HEK293 (cell line): Measurements from ENCODE around the gene SYN1.

Source experiments
- HOXD13 ChIP-seq: sonication (generic); formaldehyde crosslinking; IDR thresholded peaks from 2 replicates; pipeline ENCODE4 v1.8.0; 2022; ENCODE audit warnings: missing genetic modification reagents, borderline replicate concordance
- KLF10 ChIP-seq: fragments of 450-650 bp; IDR thresholded peaks from 2 replicates; pipeline ENCODE4 v1.5.1; 2018; ENCODE audit warnings: missing biosample characterization, mild to moderate bottlenecking, missing genetic modification characterization
- SETDB1 ChIP-seq: IDR thresholded peaks from one replicate; pipeline ENCODE4 v1.6.1; 2017; ENCODE audit warnings: mild to moderate bottlenecking, low read length, moderate library complexity, mixed read lengths; ENCODE audit not compliant: insufficient read length
- WT1 ChIP-seq: fragments of 450-650 bp; formaldehyde crosslinking; IDR thresholded peaks from 2 replicates; pipeline ENCODE4 v1.5.1; 2016; ENCODE audit warnings: missing biosample characterization, missing genetic modification characterization
- ZBTB10 ChIP-seq: fragments of 450-650 bp; formaldehyde crosslinking; IDR thresholded peaks from 2 replicates; pipeline ENCODE4 v1.5.1; 2016; ENCODE audit warnings: missing biosample characterization, missing genetic modification characterization
- ZBTB21 ChIP-seq: fragments of 450-650 bp; formaldehyde crosslinking; IDR thresholded peaks from 2 replicates; pipeline ENCODE4 v1.5.1; 2017; ENCODE audit warnings: missing biosample characterization, missing genetic modification characterization
- ZBTB48 ChIP-seq: fragments of 450-650 bp; formaldehyde crosslinking; IDR thresholded peaks from 2 replicates; pipeline ENCODE4 v1.5.1; 2016; ENCODE audit warnings: missing biosample characterization, missing genetic modification characterization
- ZEB2 ChIP-seq: fragments of 450-650 bp; formaldehyde crosslinking; IDR thresholded peaks from 2 replicates; pipeline ENCODE4 v1.5.1; 2016; ENCODE audit warnings: missing biosample characterization, missing genetic modification characterization
- ZFP41 ChIP-seq: fragments of 450-650 bp; formaldehyde crosslinking; IDR thresholded peaks from 2 replicates; pipeline ENCODE4 v1.5.1; 2016; ENCODE audit warnings: missing biosample characterization, missing genetic modification characterization, borderline replicate concordance
- ZFP69B ChIP-seq: fragments of 450-650 bp; formaldehyde crosslinking; IDR thresholded peaks from 2 replicates; pipeline ENCODE4 v1.5.1; 2016; ENCODE audit warnings: missing biosample characterization, missing genetic modification characterization
- ZIC2 ChIP-seq: fragments of 450-650 bp; formaldehyde crosslinking; IDR thresholded peaks from 2 replicates; pipeline ENCODE4 v1.5.1; 2016; ENCODE audit warnings: missing biosample characterization, missing genetic modification characterization
- ZNF10 ChIP-seq: fragments of 450-650 bp; formaldehyde crosslinking; IDR thresholded peaks from 2 replicates; pipeline ENCODE4 v1.5.1; 2017; ENCODE audit warnings: missing biosample characterization, missing genetic modification characterization
- ZNF175 ChIP-seq: fragments of 450-650 bp; formaldehyde crosslinking; IDR thresholded peaks from 2 replicates; pipeline ENCODE4 v1.5.1; 2016; ENCODE audit warnings: missing biosample characterization, missing genetic modification characterization
- ZNF26 ChIP-seq: fragments of 450-650 bp; formaldehyde crosslinking; IDR thresholded peaks from 2 replicates; pipeline ENCODE4 v1.5.1; 2016; ENCODE audit warnings: missing biosample characterization, missing genetic modification characterization
- ZNF341 ChIP-seq: fragments of 450-650 bp; formaldehyde crosslinking; IDR thresholded peaks from 2 replicates; pipeline ENCODE4; 2016; ENCODE audit warnings: low read depth, missing biosample characterization, missing genetic modification characterization
- ZNF394 ChIP-seq: fragments of 450-650 bp; formaldehyde crosslinking; IDR thresholded peaks from 2 replicates; pipeline ENCODE4 v1.5.1; 2016; ENCODE audit warnings: missing biosample characterization, missing genetic modification characterization, mild to moderate bottlenecking, moderate library complexity, borderline replicate concordance
- ZNF416 ChIP-seq: fragments of 450-650 bp; formaldehyde crosslinking; IDR thresholded peaks from 2 replicates; pipeline ENCODE4 v1.5.1; 2016; ENCODE audit warnings: missing biosample characterization, missing genetic modification characterization
- ZNF514 ChIP-seq: fragments of 450-650 bp; formaldehyde crosslinking; IDR thresholded peaks from 2 replicates; pipeline ENCODE4 v1.5.1; 2016; ENCODE audit warnings: missing biosample characterization, missing genetic modification characterization
- ZNF600 ChIP-seq: fragments of 450-650 bp; formaldehyde crosslinking; IDR thresholded peaks from 2 replicates; pipeline ENCODE4 v1.5.1; 2016; ENCODE audit warnings: missing biosample characterization, missing genetic modification characterization
- ZNF670 ChIP-seq: fragments of 450-650 bp; formaldehyde crosslinking; IDR thresholded peaks from 2 replicates; pipeline ENCODE4 v1.5.1; 2016; ENCODE audit warnings: missing biosample characterization, missing genetic modification characterization, low read depth
- ZNF677 ChIP-seq: fragments of 450-650 bp; IDR thresholded peaks from 2 replicates; pipeline ENCODE4 v1.5.0; 2018; ENCODE audit warnings: missing biosample characterization, mild to moderate bottlenecking, missing genetic modification characterization, moderate library complexity
- ZNF701 ChIP-seq: fragments of 450-650 bp; formaldehyde crosslinking; IDR thresholded peaks from 2 replicates; pipeline ENCODE4 v1.5.1; 2016; ENCODE audit warnings: missing biosample characterization, missing genetic modification characterization
- ZNF776 ChIP-seq: fragments of 450-650 bp; formaldehyde crosslinking; IDR thresholded peaks from 2 replicates; pipeline ENCODE4 v1.5.0; 2017; ENCODE audit warnings: missing biosample characterization, missing genetic modification characterization, borderline replicate concordance
- ZNF843 ChIP-seq: fragments of 450-650 bp; formaldehyde crosslinking; IDR thresholded peaks from 2 replicates; pipeline ENCODE4 v1.5.1; 2016; ENCODE audit warnings: missing biosample characterization, missing genetic modification characterization
- ZSCAN5A ChIP-seq: fragments of 450-650 bp; formaldehyde crosslinking; IDR thresholded peaks from 2 replicates; pipeline ENCODE4 v1.5.1; 2016; ENCODE audit warnings: missing biosample characterization, missing genetic modification characterization
- TF ChIP-seq, protein P1 (sequence below): fragments of 450-650 bp; formaldehyde crosslinking; IDR thresholded peaks from 2 replicates; pipeline ENCODE4 v1.5.0; 2017; ENCODE audit warnings: missing biosample characterization, missing genetic modification characterization, borderline replicate concordance
- TF ChIP-seq, protein P2 (sequence below): fragments of 450-650 bp; formaldehyde crosslinking; IDR thresholded peaks from 2 replicates; pipeline ENCODE4 v1.5.1; 2016; ENCODE audit warnings: missing biosample characterization, missing genetic modification characterization
- TF ChIP-seq, protein P3 (sequence below): fragments of 450-650 bp; formaldehyde crosslinking; IDR thresholded peaks from 2 replicates; pipeline ENCODE4 v1.5.1; 2016; ENCODE audit warnings: missing biosample characterization, missing genetic modification characterization

The SYN1 gene

DNA sequence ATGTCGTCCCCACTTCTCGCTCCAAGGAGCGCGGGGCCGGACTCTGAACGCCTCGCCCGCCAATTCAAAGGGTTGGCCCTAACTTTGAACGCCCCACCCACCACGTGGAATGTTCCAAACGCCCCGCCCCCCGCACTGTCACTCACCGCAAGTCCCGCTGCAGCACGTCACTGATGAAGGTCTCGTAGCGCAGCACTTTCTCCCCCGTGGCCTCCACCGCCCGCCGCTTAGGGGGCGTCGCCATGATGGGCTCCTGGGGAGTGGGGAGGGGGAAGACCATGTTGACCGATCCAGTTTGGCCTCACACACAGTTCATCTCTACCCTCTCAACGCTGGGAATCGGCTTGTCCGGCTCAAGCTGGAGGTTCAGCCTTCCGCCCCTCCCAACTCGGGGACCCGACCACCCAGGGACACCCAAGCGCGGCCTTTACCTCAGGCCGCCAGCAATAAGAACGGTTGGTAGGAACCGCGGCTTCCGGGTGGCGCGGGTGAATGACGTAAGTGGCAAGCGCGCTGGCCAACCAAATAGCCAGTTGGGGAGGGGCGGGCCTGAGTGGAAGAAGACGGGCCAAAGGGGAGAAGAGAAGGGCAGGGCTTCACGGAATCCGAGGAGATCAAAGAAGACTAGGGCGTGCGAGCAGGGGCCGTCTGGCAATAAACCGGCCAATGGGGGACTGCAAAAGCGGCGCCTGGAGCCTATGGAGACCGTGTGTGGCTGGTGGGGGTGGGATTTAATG lies 39.2 kb upstream of the SYN1 start, which contains the start of gene UXT (continued):
- no peak for TF ChIP-seq ZNF776
- no peak for TF ChIP-seq ZNF26
- no peak for TF ChIP-seq ZNF514 (tag by site-specific recombination)
- peak; percentile 77; the same call in 1 of the 2 replicates for TF ChIP-seq ZNF10
- TF ChIP-seq SETDB1: no peak
- no peak for TF ChIP-seq ZNF670
- TF ChIP-seq ZNF341: peak; percentile 92
- TF ChIP-seq, protein P1, sequence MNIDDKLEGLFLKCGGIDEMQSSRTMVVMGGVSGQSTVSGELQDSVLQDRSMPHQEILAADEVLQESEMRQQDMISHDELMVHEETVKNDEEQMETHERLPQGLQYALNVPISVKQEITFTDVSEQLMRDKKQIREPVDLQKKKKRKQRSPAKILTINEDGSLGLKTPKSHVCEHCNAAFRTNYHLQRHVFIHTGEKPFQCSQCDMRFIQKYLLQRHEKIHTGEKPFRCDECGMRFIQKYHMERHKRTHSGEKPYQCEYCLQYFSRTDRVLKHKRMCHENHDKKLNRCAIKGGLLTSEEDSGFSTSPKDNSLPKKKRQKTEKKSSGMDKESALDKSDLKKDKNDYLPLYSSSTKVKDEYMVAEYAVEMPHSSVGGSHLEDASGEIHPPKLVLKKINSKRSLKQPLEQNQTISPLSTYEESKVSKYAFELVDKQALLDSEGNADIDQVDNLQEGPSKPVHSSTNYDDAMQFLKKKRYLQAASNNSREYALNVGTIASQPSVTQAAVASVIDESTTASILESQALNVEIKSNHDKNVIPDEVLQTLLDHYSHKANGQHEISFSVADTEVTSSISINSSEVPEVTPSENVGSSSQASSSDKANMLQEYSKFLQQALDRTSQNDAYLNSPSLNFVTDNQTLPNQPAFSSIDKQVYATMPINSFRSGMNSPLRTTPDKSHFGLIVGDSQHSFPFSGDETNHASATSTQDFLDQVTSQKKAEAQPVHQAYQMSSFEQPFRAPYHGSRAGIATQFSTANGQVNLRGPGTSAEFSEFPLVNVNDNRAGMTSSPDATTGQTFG: no peak
- TF ChIP-seq ZNF175 (tag by site-specific recombination): no peak
- TF ChIP-seq ZNF416 (tag by site-specific recombination): no peak
- TF ChIP-seq ZFP69B (tag by site-specific recombination): peak; percentile 9; the same call in 1 of the 2 replicates
- no peak for TF ChIP-seq ZNF701 (tag by site-specific recombination)
- peak; percentile 87 for TF ChIP-seq ZBTB10 (tag by site-specific recombination)
- TF ChIP-seq ZBTB48 (tag by site-specific recombination): peak; percentile 96
- TF ChIP-seq HOXD13 (CRISPR knock-in tag): no peak
- no peak for TF ChIP-seq ZNF677 (tag by site-specific recombination)
- TF ChIP-seq ZSCAN5A: 0 out of 2 replicates have a peak, but pooled peaks have one; percentile 67
- peak; percentile 41; the same call in 1 of the 2 replicates for TF ChIP-seq ZNF394 (tag by site-specific recombination)
- peak; percentile 90 for TF ChIP-seq ZIC2 (tag by site-specific recombination)
- TF ChIP-seq ZEB2 (tag by site-specific recombination): peak; percentile 79
- TF ChIP-seq ZFP41 (tag by site-specific recombination): no peak
- TF ChIP-seq WT1 (tag by site-specific recombination): 0 out of 2 replicates have a peak, but pooled peaks have one; percentile 44
- TF ChIP-seq, protein P2, sequence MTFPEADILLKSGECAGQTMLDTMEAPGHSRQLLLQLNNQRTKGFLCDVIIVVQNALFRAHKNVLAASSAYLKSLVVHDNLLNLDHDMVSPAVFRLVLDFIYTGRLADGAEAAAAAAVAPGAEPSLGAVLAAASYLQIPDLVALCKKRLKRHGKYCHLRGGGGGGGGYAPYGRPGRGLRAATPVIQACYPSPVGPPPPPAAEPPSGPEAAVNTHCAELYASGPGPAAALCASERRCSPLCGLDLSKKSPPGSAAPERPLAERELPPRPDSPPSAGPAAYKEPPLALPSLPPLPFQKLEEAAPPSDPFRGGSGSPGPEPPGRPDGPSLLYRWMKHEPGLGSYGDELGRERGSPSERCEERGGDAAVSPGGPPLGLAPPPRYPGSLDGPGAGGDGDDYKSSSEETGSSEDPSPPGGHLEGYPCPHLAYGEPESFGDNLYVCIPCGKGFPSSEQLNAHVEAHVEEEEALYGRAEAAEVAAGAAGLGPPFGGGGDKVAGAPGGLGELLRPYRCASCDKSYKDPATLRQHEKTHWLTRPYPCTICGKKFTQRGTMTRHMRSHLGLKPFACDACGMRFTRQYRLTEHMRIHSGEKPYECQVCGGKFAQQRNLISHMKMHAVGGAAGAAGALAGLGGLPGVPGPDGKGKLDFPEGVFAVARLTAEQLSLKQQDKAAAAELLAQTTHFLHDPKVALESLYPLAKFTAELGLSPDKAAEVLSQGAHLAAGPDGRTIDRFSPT (tag by site-specific recombination): peak; percentile 84
- TF ChIP-seq, protein P3, sequence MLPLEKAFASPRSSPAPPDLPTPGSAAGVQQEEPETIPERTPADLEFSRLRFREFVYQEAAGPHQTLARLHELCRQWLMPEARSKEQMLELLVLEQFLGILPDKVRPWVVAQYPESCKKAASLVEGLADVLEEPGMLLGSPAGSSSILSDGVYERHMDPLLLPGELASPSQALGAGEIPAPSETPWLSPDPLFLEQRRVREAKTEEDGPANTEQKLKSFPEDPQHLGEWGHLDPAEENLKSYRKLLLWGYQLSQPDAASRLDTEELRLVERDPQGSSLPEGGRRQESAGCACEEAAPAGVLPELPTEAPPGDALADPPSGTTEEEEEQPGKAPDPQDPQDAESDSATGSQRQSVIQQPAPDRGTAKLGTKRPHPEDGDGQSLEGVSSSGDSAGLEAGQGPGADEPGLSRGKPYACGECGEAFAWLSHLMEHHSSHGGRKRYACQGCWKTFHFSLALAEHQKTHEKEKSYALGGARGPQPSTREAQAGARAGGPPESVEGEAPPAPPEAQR: no peak
- peak; percentile 69 for TF ChIP-seq ZBTB21
- peak; percentile 91 for TF ChIP-seq KLF10 (tag by site-specific recombination)
- TF ChIP-seq ZNF600 (tag by site-specific recombination): peak; percentile 56; the same call in 1 of the 2 replicates
- TF ChIP-seq ZNF843 (tag by site-specific recombination): peak; percentile 37; the same call in 1 of the 2 replicates
